Measurements from ENCODE around the gene ZBTB40. TPM values are rescaled to one million over a fixed set of nuclear protein-coding genes. Genes with fewer than 3 reads are reported as not detected.

The ZBTB40 gene
- total and polyA plus RNA-seq, 5 donors: 5.3 to 17.7 (median 13.3) TPM

GRCh38 chr1:22489823-22490222 lies 38.2 kb downstream of the ZBTB40 start:
- H3K27me3 ChIP-seq (ENCODE audit: control insufficient read depth, insufficient read depth): no peaks in the 10 kb centered on the region
- ATAC-seq (no peak), DNase-seq (no peak)
- H3K27ac ChIP-seq (ENCODE audit: low read length): no peak overlapping the region
- peaks cover 16% of the 10 kb centered on the region for H3K4me1 ChIP-seq (ENCODE audit: control insufficient read depth, insufficient read depth, low read length)
- WGBS: 92% methylated on average over 6 of the region's 6 CpGs
- H3K4me3 ChIP-seq (ENCODE audit: low read length): no peak overlapping the region
- intact Hi-C loops (cut with DNase I): no loop called here
- H3K9me3 ChIP-seq (ENCODE audit: control insufficient read depth, low read length): no peaks in the 10 kb centered on the region

- intact Hi-C loops (cut with DNase I): no loop called here
- DNase-seq: no peak
- no peak overlapping the region for H3K4me3 ChIP-seq (ENCODE audit: low read length)
- peaks cover 16% of the 10 kb centered on the region for H3K4me1 ChIP-seq (ENCODE audit: control insufficient read depth, insufficient read depth, low read length)
- no peak for ATAC-seq
- no peaks in the 10 kb centered on the region for H3K9me3 ChIP-seq (ENCODE audit: control insufficient read depth, low read length)
- WGBS: 90% methylated on average over 2 of the region's 2 CpGs
- no peaks in the 10 kb centered on the region for H3K27me3 ChIP-seq (ENCODE audit: control insufficient read depth, insufficient read depth)
- H3K27ac ChIP-seq (ENCODE audit: low read length): no peak overlapping the region
These were observed 38.7 kb downstream of the ZBTB40 start for GRCh38 chr1:22490309-22490708.

GRCh38 chr1:22491995-22492715 lies 40.5 kb downstream of the ZBTB40 start:
- WGBS: 89% methylated on average over 10 of the region's 10 CpGs
- H3K4me1 ChIP-seq (ENCODE audit: control insufficient read depth, insufficient read depth, low read length): peaks cover 9% of the 10 kb centered on the region
- H3K27ac ChIP-seq (ENCODE audit: low read length): no peak overlapping the region
- intact Hi-C loops (cut with DNase I): no loop called here
- H3K4me3 ChIP-seq (ENCODE audit: low read length): no peak overlapping the region
- ATAC-seq (no peak), DNase-seq (peak in 2 of 3 donors; percentile 63 to 64)
- no peaks in the 10 kb centered on the region for H3K9me3 ChIP-seq (ENCODE audit: control insufficient read depth, low read length)
- H3K27me3 ChIP-seq (ENCODE audit: control insufficient read depth, insufficient read depth): no peaks in the 10 kb centered on the region

DNA sequence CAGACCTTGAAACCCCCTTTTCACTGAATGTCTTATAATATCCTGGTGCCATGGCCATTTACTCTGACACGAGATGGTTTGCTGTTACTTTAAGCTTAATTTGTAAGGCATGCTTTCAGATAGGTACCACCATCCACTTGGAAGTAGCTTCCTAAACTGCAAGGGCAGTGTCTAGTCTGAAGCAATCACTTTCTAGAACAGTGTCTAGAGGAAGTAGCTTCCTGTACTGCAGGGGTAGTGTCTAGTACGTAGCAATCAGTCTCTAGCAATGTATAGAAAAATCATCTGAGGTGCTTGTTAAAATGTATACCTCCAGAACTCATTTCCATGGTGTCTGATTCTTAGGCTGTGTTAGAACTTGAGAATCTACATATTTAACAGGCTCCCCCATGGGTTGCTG lies 42.5 kb downstream of the ZBTB40 start:
- no peak for ATAC-seq

GRCh38 chr1:22494943-22495579 lies 43.4 kb downstream of the ZBTB40 start:
- no peak for DNase-seq
- intact Hi-C loops (cut with DNase I): no loop called here
- Histone ChIP-seq H3K4me3 (ENCODE audit: low read length) (no peak overlapping the region), H3K4me1 (ENCODE audit: control insufficient read depth, insufficient read depth, low read length) (peaks cover 5% of the 10 kb centered on the region), H3K9me3 (ENCODE audit: control insufficient read depth, low read length) (no peaks in the 10 kb centered on the region), H3K27ac (ENCODE audit: low read length) (no peak overlapping the region), H3K27me3 (ENCODE audit: control insufficient read depth, insufficient read depth) (no peaks in the 10 kb centered on the region)
- 53% methylated on average over 6 of the region's 6 CpGs for WGBS
- no peak for ATAC-seq

More for the DNA sequence above, 42.5 kb downstream of the ZBTB40 start:
- intact Hi-C loops (cut with DNase I): no loop called here
- WGBS: 87% methylated on average over 2 of the region's 2 CpGs
- Histone ChIP-seq H3K27me3 (ENCODE audit: control insufficient read depth, insufficient read depth) (no peaks in the 10 kb centered on the region), H3K4me1 (ENCODE audit: control insufficient read depth, insufficient read depth, low read length) (peaks cover 4% of the 10 kb centered on the region), H3K27ac (ENCODE audit: low read length) (no peak overlapping the region), H3K4me3 (ENCODE audit: low read length) (no peak overlapping the region), H3K9me3 (ENCODE audit: control insufficient read depth, low read length) (no peaks in the 10 kb centered on the region)
- DNase-seq: no peak

GRCh38 chr1:22496536-22497160 lies 45.0 kb downstream of the ZBTB40 start:
- DNase-seq (no peak), ATAC-seq (no peak)
- Histone ChIP-seq H3K4me1 (ENCODE audit: control insufficient read depth, insufficient read depth, low read length) (peaks cover 7% of the 10 kb centered on the region), H3K4me3 (ENCODE audit: low read length) (no peak overlapping the region), H3K27me3 (ENCODE audit: control insufficient read depth, insufficient read depth) (no peaks in the 10 kb centered on the region), H3K9me3 (ENCODE audit: control insufficient read depth, low read length) (no peaks in the 10 kb centered on the region), H3K27ac (ENCODE audit: low read length) (no peak overlapping the region)
- 95% methylated on average over 7 of the region's 7 CpGs for WGBS
- intact Hi-C loops (cut with DNase I): no loop called here

- Histone ChIP-seq H3K9me3 (ENCODE audit: control insufficient read depth, low read length) (no peaks in the 10 kb centered on the region), H3K4me1 (ENCODE audit: control insufficient read depth, insufficient read depth, low read length) (peaks cover 7% of the 10 kb centered on the region), H3K27ac (ENCODE audit: low read length) (no peak overlapping the region), H3K4me3 (ENCODE audit: low read length) (no peak overlapping the region), H3K27me3 (ENCODE audit: control insufficient read depth, insufficient read depth) (no peaks in the 10 kb centered on the region)
- no peak for DNase-seq
- intact Hi-C loops (cut with DNase I): no loop called here
- ATAC-seq: no peak
- 93% methylated on average over 2 of the region's 2 CpGs for WGBS
These were observed 46.8 kb downstream of the ZBTB40 start for GRCh38 chr1:22498463-22498862.

DNA sequence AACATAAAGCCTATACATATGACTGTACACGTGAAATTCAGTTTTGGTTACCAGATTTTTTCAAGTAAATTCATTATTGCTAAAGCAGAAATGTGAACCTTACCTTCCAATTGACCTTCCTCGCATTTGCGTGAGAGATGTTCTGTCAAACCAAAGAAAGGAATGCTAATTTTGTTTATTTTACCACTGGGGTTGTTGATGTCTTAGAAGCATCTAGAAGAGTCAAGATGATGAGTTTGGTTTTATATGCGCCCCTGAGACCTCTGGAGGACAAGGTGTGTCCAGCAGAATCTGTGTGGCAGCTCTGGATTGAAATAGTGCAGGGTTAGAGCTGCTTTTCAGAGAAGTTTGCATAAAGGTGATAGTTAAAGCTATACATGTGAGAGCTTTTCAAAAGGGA lies 48.4 kb downstream of the ZBTB40 start:
- no peak overlapping the region for H3K4me3 ChIP-seq (ENCODE audit: low read length)
- peaks cover 7% of the 10 kb centered on the region for H3K4me1 ChIP-seq (ENCODE audit: control insufficient read depth, insufficient read depth, low read length)
- no peak for ATAC-seq
- intact Hi-C loops (cut with DNase I): no loop called here
- no peaks in the 10 kb centered on the region for H3K9me3 ChIP-seq (ENCODE audit: control insufficient read depth, low read length)
- H3K27ac ChIP-seq (ENCODE audit: low read length): no peak overlapping the region
- WGBS: 89% methylated on average over 4 of the region's 4 CpGs
- no peak for DNase-seq
- no peaks in the 10 kb centered on the region for H3K27me3 ChIP-seq (ENCODE audit: control insufficient read depth, insufficient read depth)

DNA sequence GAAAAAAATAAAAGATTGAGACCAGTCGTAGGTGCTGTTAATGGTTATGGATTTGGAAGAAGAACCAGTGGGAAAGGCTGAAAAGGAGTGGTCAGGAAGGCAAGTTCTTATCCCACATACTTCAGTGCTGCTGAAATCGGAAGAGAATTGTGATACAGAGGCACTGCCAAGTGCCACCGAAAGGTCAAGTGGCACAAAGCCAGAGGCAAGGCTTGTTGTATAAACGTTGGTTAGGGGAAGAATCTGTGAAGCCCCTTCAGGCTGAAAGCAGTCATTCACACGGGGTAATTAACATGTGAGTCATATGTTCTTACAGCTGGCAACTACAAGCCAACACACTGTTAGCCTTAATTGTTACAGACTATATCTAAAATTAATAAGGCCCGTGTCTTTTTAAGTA lies 48.8 kb downstream of the ZBTB40 start:
- intact Hi-C loops (cut with DNase I): no loop called here
- peak; percentile 59 to 71 for ATAC-seq

DNA sequence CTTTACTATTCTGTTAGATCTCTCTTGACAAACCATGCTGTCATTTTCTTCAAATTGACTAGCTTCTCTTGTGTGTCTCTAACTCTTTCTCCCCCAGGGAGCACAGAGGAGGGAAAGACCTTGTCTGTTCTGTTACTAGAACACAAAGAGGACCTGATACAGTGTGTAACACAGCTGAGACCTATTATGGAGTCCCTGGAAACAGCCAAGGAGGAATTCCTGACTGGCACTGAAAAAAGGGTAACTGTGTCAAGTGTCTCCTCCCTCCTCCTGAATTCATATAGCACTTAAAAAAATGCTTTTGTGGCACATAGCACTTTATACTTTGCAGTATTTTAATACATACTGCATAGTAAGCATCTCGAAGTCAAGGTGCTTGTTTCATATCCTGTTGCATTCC lies 50.6 kb downstream of the ZBTB40 start:
- Histone ChIP-seq H3K4me1 (ENCODE audit: control insufficient read depth, insufficient read depth, low read length) (peaks cover 7% of the 10 kb centered on the region), H3K9me3 (ENCODE audit: control insufficient read depth, low read length) (no peaks in the 10 kb centered on the region), H3K27me3 (ENCODE audit: control insufficient read depth, insufficient read depth) (no peaks in the 10 kb centered on the region), H3K4me3 (ENCODE audit: low read length) (no peak overlapping the region), H3K27ac (ENCODE audit: low read length) (no peak overlapping the region)
- WGBS: 80% methylated on average over 1 of the region's 1 CpG
- no peak for DNase-seq
- intact Hi-C loops (cut with DNase I): no loop called here
- no peak for ATAC-seq

More for the DNA sequence above, 48.8 kb downstream of the ZBTB40 start:
- 13% methylated on average over 6 of the region's 6 CpGs for WGBS
- no peak overlapping the region for H3K27ac ChIP-seq (ENCODE audit: low read length)
- DNase-seq: peak; percentile 38 to 71 (median 62)
- H3K9me3 ChIP-seq (ENCODE audit: control insufficient read depth, low read length): no peaks in the 10 kb centered on the region
- no peaks in the 10 kb centered on the region for H3K27me3 ChIP-seq (ENCODE audit: control insufficient read depth, insufficient read depth)
- no peak overlapping the region for H3K4me3 ChIP-seq (ENCODE audit: low read length)
- H3K4me1 ChIP-seq (ENCODE audit: control insufficient read depth, insufficient read depth, low read length): peaks cover 7% of the 10 kb centered on the region

DNA sequence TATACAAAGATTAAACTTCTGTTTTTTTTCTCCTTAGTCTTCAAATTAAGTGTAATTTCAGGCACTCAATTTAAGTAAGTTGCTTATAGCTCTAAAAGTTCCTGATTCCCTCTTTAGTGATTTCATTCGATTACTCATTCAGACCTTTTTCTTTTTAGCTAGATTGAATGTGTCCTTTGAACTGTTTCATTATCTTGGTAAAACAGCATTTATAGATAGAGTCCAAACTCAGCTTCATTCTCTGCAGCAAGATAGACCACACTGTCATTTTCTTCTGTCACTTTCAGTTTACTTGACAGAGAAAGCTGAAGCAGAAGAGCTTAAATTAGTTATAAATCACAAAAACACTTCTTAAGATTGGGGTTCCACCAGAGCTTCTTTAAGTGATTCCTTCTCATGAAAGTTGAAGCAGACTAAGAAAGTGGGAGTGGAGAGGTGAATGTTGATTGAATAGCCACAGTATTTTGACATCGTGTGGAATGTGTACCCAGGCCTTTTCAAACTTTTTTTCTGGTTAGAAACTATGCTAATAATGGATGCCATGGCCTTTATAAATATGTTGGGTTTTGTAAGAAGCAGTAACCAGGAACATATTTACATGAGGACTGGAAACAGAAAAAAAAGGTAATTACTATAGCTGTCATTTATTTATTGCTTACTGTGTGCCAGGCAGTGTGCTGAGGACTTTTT lies 52.2 kb downstream of the ZBTB40 start:
- WGBS: 38% methylated on average over 2 of the region's 2 CpGs
- Histone ChIP-seq H3K27ac (ENCODE audit: low read length) (no peak overlapping the region), H3K4me1 (ENCODE audit: control insufficient read depth, insufficient read depth, low read length) (peaks cover 6% of the 10 kb centered on the region), H3K27me3 (ENCODE audit: control insufficient read depth, insufficient read depth) (no peaks in the 10 kb centered on the region), H3K4me3 (ENCODE audit: low read length) (no peak overlapping the region), H3K9me3 (ENCODE audit: control insufficient read depth, low read length) (no peaks in the 10 kb centered on the region)
- DNase-seq: no peak
- ATAC-seq: no peak
- intact Hi-C loops (cut with DNase I): no loop called here
